K562 (cell line): Measurements from ENCODE around the gene ZNF750. TPM values are rescaled to one million over a fixed set of nuclear protein-coding genes. Genes with fewer than 3 reads are reported as not detected.

ENCODE experiments used
- ATAC-seq: fragments of 200-7000 bp; cut with Tn5 transposase; 3 replicates; pipeline ENCODE4 v1.9.1; 2020; ENCODE audit warnings: moderate library complexity
- BruUV-seq: library from RNA; stranded (reverse); fragments of 400-500 nt; replicated peaks from 2 replicates; lab custom pipeline; 2021; lab: Mats Ljungman, UMichigan
- CTCF ChIA-PET: fragments of 300-600 bp; formaldehyde crosslinking; extraction: SDS; loops from one replicate; lab custom pipeline; 2021; ENCODE audit warnings: low intra/inter-chr PET ratio; lab: Yijun Ruan, JAX
- POLR2A ChIA-PET: fragments of 300-600, 350-650 bp; sonication (Branson Sonifier 250); formaldehyde crosslinking; extraction: SDS; loops from one replicate; lab custom pipeline; 2021; ENCODE audit warnings: antibody characterized with exemption, inconsistent platforms; lab: Yijun Ruan, JAX
- DNase-seq, 4 experiments: peaks; one replicate each; pipeline versions ENCODE4 v3.0.0 to v3.0.0-alpha.2; 2011 to 2018; ENCODE audit warnings: low spot score in 3 of 4, mixed read lengths in 3 of 4; ENCODE audit errors: extremely low read depth in 1 of 4
- FAIRE-seq: peaks from 2 replicates; lab custom pipeline; 2011; peaks lifted over from hg19 to GRCh38; lab: Jason Lieb, UNC
- H2AFZ ChIP-seq: 2 replicates; pipeline ENCODE4 v1.6.0; 2011; ENCODE audit warnings: low read depth, low read length, control low read depth, inconsistent platforms
- H3K27ac ChIP-seq: fragments of 200-600 bp; 3 replicates; pipeline ENCODE4 v1.8.0; 2011; ENCODE audit warnings: low read depth, mild to moderate bottlenecking, control low read depth, inconsistent platforms, low read length, moderate library complexity, mixed read lengths; ENCODE audit errors: extremely low read depth
- H3K27me3 ChIP-seq, 2 experiments: fragments of 300-600 bp in 1 of 2; 2 replicates in 1 of 2; 3 replicates in 1 of 2; pipeline versions ENCODE4 v1.6.0 to v1.8.0; 2011; ENCODE audit warnings: inconsistent platforms in 2 of 2, low read length in 2 of 2, mild to moderate bottlenecking in 1 of 2, mixed read lengths in 1 of 2, moderate library complexity in 1 of 2; ENCODE audit not compliant: control insufficient read depth in 2 of 2, insufficient read depth in 2 of 2
- H3K36me3 ChIP-seq: fragments of 300-600 bp; 3 replicates; pipeline ENCODE4 v1.8.0; 2011; ENCODE audit warnings: mild to moderate bottlenecking, low read length, inconsistent platforms; ENCODE audit not compliant: control insufficient read depth, insufficient read depth
- H3K4me1 ChIP-seq, 2 experiments: fragments of 200-600 bp in 1 of 2; replicated peaks in 1 of 2; 2 replicates in 1 of 2; 3 replicates in 1 of 2; pipeline versions ENCODE4 v1.5.1 to v1.8.0; 2011; ENCODE audit warnings: inconsistent platforms in 2 of 2, low read length in 2 of 2, mild to moderate bottlenecking in 1 of 2, mixed read lengths in 1 of 2, moderate library complexity in 1 of 2; ENCODE audit not compliant: control insufficient read depth in 2 of 2, insufficient read depth in 2 of 2
- H3K4me2 ChIP-seq: 2 replicates; pipeline ENCODE4 v1.6.1; 2011; ENCODE audit warnings: low read length, control low read depth, inconsistent platforms, mixed read lengths; ENCODE audit not compliant: insufficient read depth
- H3K4me3 ChIP-seq: fragments of 200-600 bp; sonication (generic), shearing (Covaris generic); 2 replicates; pipeline ENCODE4 v1.5.1; 2016; ENCODE audit warnings: control low read depth, inconsistent platforms
- H3K79me2 ChIP-seq: fragments of 200-600 bp; 3 replicates; pipeline ENCODE4 v1.8.0; 2011; ENCODE audit warnings: low read length, inconsistent platforms; ENCODE audit not compliant: control insufficient read depth, insufficient read depth
- H3K9ac ChIP-seq, 2 experiments: 2 replicates each; pipeline versions ENCODE4 v1.6.0 to v1.6.1; 2011; ENCODE audit warnings: low read depth in 2 of 2, low read length in 2 of 2, control low read depth in 1 of 2, inconsistent platforms in 1 of 2, mild to moderate bottlenecking in 1 of 2, mixed read lengths in 1 of 2; ENCODE audit not compliant: insufficient read depth in 1 of 2
- H3K9me1 ChIP-seq: one replicate; pipeline ENCODE4 v1.6.0; 2011; ENCODE audit warnings: inconsistent platforms, mild to moderate bottlenecking, low read length, moderate library complexity; ENCODE audit not compliant: control insufficient read depth, insufficient read depth
- H3K9me3 ChIP-seq: replicated peaks from 2 replicates; pipeline ENCODE4 v1.5.1; 2011; ENCODE audit warnings: low read depth, low read length, inconsistent platforms; ENCODE audit not compliant: control insufficient read depth, insufficient read depth
- H4K20me1 ChIP-seq: replicated peaks from 2 replicates; pipeline ENCODE4 v1.6.1; 2011; ENCODE audit warnings: low read length, inconsistent platforms, mixed read lengths; ENCODE audit not compliant: control insufficient read depth, insufficient read depth
- BMI1 ChIP-seq: fragments of 150-350 bp; IDR thresholded peaks from 2 replicates; pipeline ENCODE4 v1.6.1; 2014; ENCODE audit warnings: low read length
- EZH2 ChIP-seq: IDR thresholded peaks from 2 replicates; pipeline ENCODE4 v1.6.1; 2012; ENCODE audit warnings: low read depth, mild to moderate bottlenecking, inconsistent platforms, low read length, borderline replicate concordance
- FOXK1 ChIP-seq: sonication (generic); formaldehyde crosslinking; IDR thresholded peaks from 2 replicates; pipeline ENCODE4 v1.8.0; 2022; ENCODE audit warnings: missing genetic modification reagents, mild to moderate bottlenecking, borderline replicate concordance
- FUS ChIP-seq: fragments of 200-400 bp; formaldehyde crosslinking; optimal IDR thresholded peaks from 2 replicates; pipeline ENCODE3; 2017; ENCODE audit warnings: low read depth, low read length
- GABPA ChIP-seq: fragments of 200-800 bp; sonication (Bioruptor generic); conservative IDR thresholded peaks from 2 replicates; pipeline ENCODE4 v1.6.1; 2016; ENCODE audit warnings: low read depth, missing genetic modification characterization, missing compliant biosample characterization
- GATAD2B ChIP-seq: fragments of 450-650 bp; IDR thresholded peaks from 2 replicates; pipeline ENCODE4 v1.6.1; 2017; ENCODE audit warnings: mild to moderate bottlenecking, borderline replicate concordance
- GTF2B ChIP-seq: IDR thresholded peaks from 2 replicates; pipeline ENCODE4 v1.6.1; 2011; ENCODE audit not compliant: insufficient read length; ENCODE audit errors: extremely low read depth
- KLF13 ChIP-seq: fragments of 450-650 bp; IDR thresholded peaks from 2 replicates; pipeline ENCODE4 v1.6.1; 2016; ENCODE audit warnings: missing genetic modification characterization, low read depth, mild to moderate bottlenecking, missing compliant biosample characterization, moderate library complexity, borderline replicate concordance
- MAFF ChIP-seq: IDR thresholded peaks from 2 replicates; pipeline ENCODE4 v1.6.1; 2012; ENCODE audit warnings: low read length, improper control_type of control experiment
- NFIC ChIP-seq: fragments of 450-650 bp; IDR thresholded peaks from 2 replicates; pipeline ENCODE4 v1.6.1; 2017; ENCODE audit warnings: mild to moderate bottlenecking, inconsistent platforms
- SPI1 ChIP-seq: IDR thresholded peaks from 2 replicates; pipeline ENCODE4 v1.6.1; 2011; ENCODE audit warnings: low read depth, low read length, control low read depth, borderline replicate concordance
- ZBTB7A ChIP-seq: IDR thresholded peaks from 2 replicates; pipeline ENCODE4 v1.6.1; 2011; ENCODE audit warnings: low read depth, mild to moderate bottlenecking, low read length, moderate library complexity, borderline replicate concordance; ENCODE audit not compliant: control insufficient read depth
- ZNF316 ChIP-seq: fragments of 450-650 bp; IDR thresholded peaks from 2 replicates; pipeline ENCODE4 v1.6.1; 2016
- ZNF407 ChIP-seq: fragments of 450-650 bp; IDR thresholded peaks from 2 replicates; pipeline ENCODE4 v1.6.1; 2016; ENCODE audit warnings: low read depth
- WGBS: fragments of 100-300 bp; shearing (Covaris generic); methylation state at CpG from one replicate; pipeline ENCODE4 v1.1.6; 2016; ENCODE audit warnings: low coverage, mixed read lengths; ENCODE audit not compliant: insufficient coverage; ENCODE audit errors: missing lambda C conversion rate; 5-methylcytosine and 5-hydroxymethylcytosine counted together
- in situ Hi-C: fragments of 300-500 bp; cut with MboI; formaldehyde crosslinking; loops from 4 replicates; pipeline ENCODE4 v1.15.0; 2018; ENCODE audit warnings: inconsistent platforms, mixed read lengths
- intact Hi-C: fragments of 100-400 bp; cut with micrococcal nuclease; formaldehyde crosslinking; loops from 2 replicates; pipeline ENCODE4 v1.14.2; 2022
- polyA plus RNA-seq, 8 experiments: library from polyadenylated mRNA; depleted of rRNA in 4 of 8; stranded (reverse) in 5 of 8; unstranded in 3 of 8; fragments of >200 nt; fragmentation: Nextera tagmentation in 2 of 8; fragmentation: Illumina TruSeq in 1 of 8; extraction: Ambion mirVana in 2 of 8; extraction: Trizol in 1 of 8; gene quantifications; 2 replicates each; pipeline versions ENCODE4 v1.2.1 to v1.2.3, GENCODE V29; 2011 to 2014; ENCODE audit warnings: inconsistent platforms in 1 of 8, missing spikeins in 1 of 8
- total RNA-seq, 7 experiments: library from RNA; depleted of rRNA in 6 of 7; stranded (reverse); fragments of >200 nt in 6 of 7; fragmentation: Illumina TruSeq in 2 of 7; extraction: Trizol in 2 of 7; gene quantifications; 2 replicates each; pipeline versions ENCODE4 v1.2.1 to v1.2.3, GENCODE V29; 2011 to 2021; ENCODE audit warnings: low replicate concordance in 1 of 7

Gene ZNF750
- total and polyA plus RNA-seq, 9 of the 15 experiments (the other 6 are each of a cell fraction or from before 2014, with no cell fraction given) = not detected

- ChIA-PET CTCF (interaction anchor here (0.5 to 0.7 kb wide), 2 partner anchors 81 to 408 kb away, joined by 3 read pairs; no protein-coding TSS in a partner anchor), POLR2A (interaction anchor here (0.6 kb wide), 1 partner anchor 590 kb away, joined by 3 read pairs; no protein-coding TSS in a partner anchor)
- ATAC-seq = no peak
- Histone ChIP-seq H3K4me1 (peaks cover 0 to 7% of the 10 kb centered on the region in 2 experiments; a peak in 2 of 5 replicates), H3K4me3 (no peak overlapping the region), H3K9me3 (no peaks in the 10 kb centered on the region), H4K20me1 (0 out of 2 replicates have a peak, but pooled peaks cover 3% of the 10 kb centered on the region), H3K9me1 (peaks cover 3% of the 10 kb centered on the region), H3K4me2 (no peak overlapping the region), H3K79me2 (0 out of 3 replicates have a peak, but pooled peaks cover 4% of the 10 kb centered on the region), H3K9ac (peak overlapping the region in 1 of 2 experiments; percentile 26; a peak in 2 of 4 replicates), H3K36me3 (peaks cover 48% of the 10 kb centered on the region; the same call in 2 of the 3 replicates), H3K27ac (no peak overlapping the region), H3K27me3 (no peaks in the 10 kb centered on the region), H2AFZ (no peak overlapping the region)
- BruUV-seq = no TSS peak
- no peak for DNase-seq
- intact Hi-C loops (no loop called here), in situ Hi-C loops (no loop called here)
- FAIRE-seq = no peak
- WGBS = 95% methylated on average over 11 of the region's 14 CpGs
- no peak for TF ChIP-seq GATAD2B
- TF ChIP-seq KLF13 (tag) = no peak
- TF ChIP-seq ZNF407 = no peak
- no peak for TF ChIP-seq EZH2
- no peak for TF ChIP-seq ZBTB7A
- TF ChIP-seq GTF2B = no peak
- TF ChIP-seq ZNF316 = no peak
- TF ChIP-seq MAFF = no peak
- TF ChIP-seq FOXK1 (CRISPR knock-in tag) = no peak
- TF ChIP-seq BMI1 = no peak
- no peak for TF ChIP-seq GABPA (tag)
- no peak for TF ChIP-seq SPI1
- no peak for TF ChIP-seq FUS
- no peak for TF ChIP-seq NFIC
Observed at GRCh38 chr17:82795615-82796014, 44.2 kb downstream of the ZNF750 start.
